Endothelial cell of umbilical vein (primary cell): Measurements from ENCODE around the gene SS18L1.

Experiments
- CTCF ChIP-seq, 2 donors: IDR thresholded peaks; 1 replicate in 1 of 2; 2 replicates in 1 of 2; pipeline ENCODE4 v1.5.1; 2011; ENCODE audit warnings: low read length in 2 of 2, mild to moderate bottlenecking in 2 of 2, moderate library complexity in 2 of 2, control low read depth in 1 of 2, inconsistent platforms in 1 of 2, low read depth in 1 of 2; ENCODE audit not compliant: insufficient read depth in 1 of 2; ENCODE audit errors: extremely low read depth in 1 of 2
- EZH2 ChIP-seq: IDR thresholded peaks from 2 replicates; pipeline ENCODE4 v1.6.1; 2012; ENCODE audit warnings: borderline replicate concordance, low read depth, mild to moderate bottlenecking, moderate library complexity, low read length, inconsistent platforms; ENCODE audit not compliant: severe bottlenecking
- FOS ChIP-seq: IDR thresholded peaks from 2 replicates; pipeline ENCODE4 v1.6.1; 2011; ENCODE audit warnings: mild to moderate bottlenecking, low read length, moderate library complexity, borderline replicate concordance; ENCODE audit not compliant: insufficient read depth
- GATA2 ChIP-seq: IDR thresholded peaks from 2 replicates; pipeline ENCODE4 v1.7.0; 2011; ENCODE audit warnings: low read depth, mild to moderate bottlenecking, moderate library complexity, mixed read lengths, low read length; ENCODE audit not compliant: insufficient read length, insufficient read depth
- JUN ChIP-seq: IDR thresholded peaks from 2 replicates; pipeline ENCODE4 v1.6.1; 2011; ENCODE audit warnings: borderline replicate concordance, low read depth; ENCODE audit not compliant: insufficient read length, insufficient read depth
- MAX ChIP-seq: IDR thresholded peaks from 2 replicates; pipeline ENCODE4 v1.6.1; 2011; ENCODE audit not compliant: insufficient read depth, insufficient read length
- POLR2A ChIP-seq: IDR thresholded peaks from 2 replicates; pipeline ENCODE4 v1.6.1; 2012; ENCODE audit warnings: low read depth, mild to moderate bottlenecking, control low read depth, low read length
- POLR2AphosphoS5 ChIP-seq: IDR thresholded peaks from 2 replicates; pipeline ENCODE4 v1.6.1; 2012; ENCODE audit warnings: low read depth, mild to moderate bottlenecking, control low read depth, low read length, moderate library complexity; ENCODE audit not compliant: insufficient read depth

GRCh38 chr20:62133864-62134263 lies 9.7 kb upstream of the SS18L1 start:
- TF ChIP-seq CTCF (IDR thresholded peaks at IDR 0.05; ENCODE audit: extremely low read depth in 1 of 2, insufficient read depth in 1 of 2, low read depth in 1 of 2, low read length in 2 of 2) (no peak), POLR2A (peak; percentile 31), MAX (no peak), EZH2 (no peak), POLR2AphosphoS5 (no peak), GATA2 (no peak), JUN (no peak), FOS (no peak)
